ENCODE data around the gene BOLA1.
"Not testable (repeated sequence)": the region's sequence is repeated elsewhere in the genome, so short reads cannot be mapped to it uniquely, and the experiment has no call there.

- not testable (repeated sequence) for TF ChIP-seq POLR2AphosphoS5 (IDR thresholded peaks at IDR 0.05; ENCODE audit: low read depth, low read length); POLR2A (IDR thresholded peaks at IDR 0.05; ENCODE audit: low read depth, low read length); TAF1 (IDR thresholded peaks at IDR 0.05; ENCODE audit: low read depth, low read length); SPI1 (IDR thresholded peaks at IDR 0.05; ENCODE audit: low read depth, low read length); PAX5 (IDR thresholded peaks at IDR 0.05; ENCODE audit: insufficient read depth, low read length, severe bottlenecking)
These were observed 47.1 kb upstream of the BOLA1 start for GRCh38 chr1:149852263-149852662.

Measured in GM12891 (cell line).